Stimulated activated CD8-positive, alpha-beta memory T cell treated with anti-CD3 and anti-CD28 coated beads, Interleukin-7, amount 100 ng/mL, for 24 hours (primary cell): ENCODE measurements around the gene SLC15A1.

ENCODE experiments used
- DNase-seq: peaks from one replicate; pipeline ENCODE4 v3.0.0-alpha.2; 2020; ENCODE audit warnings: low read depth

Gene SLC15A1

GRCh38 chr13:98693756-98694155 lies 58.7 kb downstream of the SLC15A1 start:
- no peak for DNase-seq

DNA sequence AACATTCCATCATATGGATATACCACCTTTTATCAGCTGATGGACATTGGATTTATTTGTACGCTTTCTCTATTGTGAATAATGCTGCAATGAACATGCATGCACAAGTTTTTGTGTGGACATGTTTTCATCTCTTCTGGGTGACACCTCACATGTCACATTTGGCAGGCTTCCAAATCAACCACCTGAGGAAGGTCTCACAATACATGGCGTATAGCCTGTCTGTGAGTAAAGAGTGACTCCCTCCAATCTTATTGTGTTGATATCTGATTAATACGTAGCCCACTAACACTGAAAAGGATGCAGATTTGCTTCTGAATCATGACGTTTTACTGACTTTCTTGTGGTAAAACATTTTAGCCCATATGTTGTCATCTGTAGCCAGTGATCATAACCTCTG lies 61.1 kb downstream of the SLC15A1 start:
- no peak for DNase-seq

GRCh38 chr13:98690348-98691022 lies 62.0 kb downstream of the SLC15A1 start:
- no peak for DNase-seq

GRCh38 chr13:98689347-98689968 lies 63.0 kb downstream of the SLC15A1 start:
- DNase-seq = no peak

DNA sequence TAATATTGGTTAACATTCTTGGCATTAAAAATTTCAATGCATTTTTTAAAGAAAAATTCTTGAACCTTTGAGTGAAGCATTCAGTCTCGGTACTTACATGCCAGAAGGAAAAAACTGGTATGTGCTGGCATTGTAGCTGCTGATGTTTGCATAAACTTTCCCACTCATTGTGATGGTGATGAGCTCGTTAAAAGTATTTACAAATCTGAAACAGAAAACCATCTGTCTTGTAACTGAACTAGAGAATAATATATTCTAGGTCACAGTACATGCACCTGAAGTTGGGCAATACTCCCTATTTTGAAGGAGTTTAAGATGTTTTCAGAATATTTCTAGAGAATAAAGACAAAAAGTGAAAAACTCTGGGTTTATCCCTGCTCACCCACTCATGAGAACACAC lies 64.1 kb downstream of the SLC15A1 start:
- no peak for DNase-seq

DNA sequence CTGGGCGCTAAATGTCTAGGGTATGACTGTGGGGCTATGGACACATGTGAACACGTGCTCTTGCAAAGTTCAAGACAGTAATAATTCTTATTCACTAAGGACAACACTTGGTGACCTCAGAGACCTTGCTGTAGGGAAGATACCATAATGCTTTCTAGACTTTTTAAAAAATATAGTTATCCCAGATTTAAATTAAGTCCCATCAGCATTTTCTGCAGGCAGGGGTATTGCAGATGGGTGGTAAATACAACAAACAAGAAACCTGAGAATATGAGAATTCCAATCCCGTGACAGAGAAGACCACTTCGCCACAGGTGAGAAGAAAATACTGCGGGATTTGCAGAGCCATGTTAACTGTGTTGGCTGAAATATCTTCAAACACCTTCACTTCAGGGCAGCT lies 65.2 kb downstream of the SLC15A1 start:
- no peak for DNase-seq

DNA sequence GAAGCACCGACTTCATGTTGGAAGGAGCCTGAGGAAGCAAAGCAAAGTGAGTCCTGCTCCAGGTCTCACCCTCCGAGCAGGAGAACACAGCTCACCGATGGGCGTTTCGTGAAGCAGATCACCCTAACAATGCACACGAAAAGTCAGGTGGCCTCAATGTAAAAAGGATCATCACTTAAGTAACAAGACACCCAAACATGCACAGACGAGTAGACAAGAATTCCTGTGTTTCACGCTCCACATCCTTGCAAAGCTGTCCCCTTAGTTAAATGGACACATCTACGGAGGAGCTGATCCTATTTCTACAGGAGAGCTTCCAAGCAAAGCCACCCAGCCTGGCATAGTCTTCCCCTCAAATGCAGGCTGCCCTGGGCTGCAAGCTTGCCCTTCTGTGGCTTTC lies 66.2 kb downstream of the SLC15A1 start:
- DNase-seq = no peak

DNA sequence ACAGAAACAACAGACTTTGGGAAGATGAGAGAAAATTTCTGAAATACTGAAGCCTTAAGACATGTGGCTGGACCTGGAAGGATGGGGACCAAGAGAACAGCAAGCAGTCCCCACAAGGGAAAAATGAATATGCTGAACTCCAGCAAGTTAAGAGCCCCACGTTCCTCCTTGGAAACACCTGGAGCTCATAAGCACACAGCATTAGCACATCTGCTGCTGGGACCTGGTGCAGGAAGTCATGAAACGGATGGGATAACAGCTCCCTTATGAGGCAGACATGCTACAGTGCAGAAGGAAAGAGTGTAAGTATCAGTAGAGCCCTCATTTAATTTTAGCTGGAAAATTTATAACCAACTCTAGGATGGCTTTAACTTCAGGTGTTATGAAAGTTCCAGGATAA lies 67.3 kb downstream of the SLC15A1 start:
- no peak for DNase-seq

DNA sequence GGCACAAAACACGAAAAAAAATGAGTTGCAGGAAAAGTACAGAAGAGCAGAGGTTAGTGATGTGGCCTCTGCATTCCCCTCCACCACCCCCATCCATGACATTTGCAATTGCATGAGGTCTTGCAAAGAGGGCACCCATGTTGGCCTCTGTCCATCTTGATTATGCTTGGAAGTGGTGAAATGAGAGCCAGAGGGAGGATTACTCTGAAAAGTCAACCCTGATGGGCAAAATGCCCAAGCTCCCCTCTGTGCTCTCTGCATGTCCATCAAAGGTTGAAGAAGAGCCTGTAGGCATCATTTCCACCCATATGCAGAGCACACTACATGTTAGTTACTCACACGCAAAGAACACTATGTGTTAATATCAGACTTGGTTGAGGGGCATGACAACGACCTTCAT lies 71.4 kb downstream of the SLC15A1 start:
- DNase-seq = no peak

- DNase-seq = no peak
Measured at GRCh38 chr13:98678741-98679140, 73.7 kb downstream of the SLC15A1 start.

GRCh38 chr13:98677398-98677797 lies 75.1 kb downstream of the SLC15A1 start:
- DNase-seq = no peak

- DNase-seq = no peak
Measured at GRCh38 chr13:98676239-98676638, 76.2 kb downstream of the SLC15A1 start.

DNA sequence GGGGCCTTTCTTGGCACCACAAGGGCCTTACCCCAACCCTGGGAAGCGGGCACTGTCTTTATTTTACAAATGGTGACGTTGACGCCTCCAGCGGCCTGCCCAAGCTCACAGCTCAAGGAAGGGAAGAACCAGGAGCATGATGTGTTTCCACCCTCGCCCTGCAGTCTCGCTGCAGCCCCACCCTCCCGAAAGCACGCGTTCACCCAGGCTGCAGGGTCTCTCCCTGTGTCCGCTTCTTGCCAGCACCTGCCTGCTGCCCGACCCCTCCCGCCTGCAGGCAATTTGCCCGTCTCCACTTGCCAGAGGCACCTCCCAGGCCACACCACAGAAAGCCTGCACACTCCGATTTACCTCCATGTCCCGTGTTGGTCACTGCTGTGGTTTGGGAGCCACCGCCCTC lies 76.6 kb downstream of the SLC15A1 start:
- no peak for DNase-seq

DNA sequence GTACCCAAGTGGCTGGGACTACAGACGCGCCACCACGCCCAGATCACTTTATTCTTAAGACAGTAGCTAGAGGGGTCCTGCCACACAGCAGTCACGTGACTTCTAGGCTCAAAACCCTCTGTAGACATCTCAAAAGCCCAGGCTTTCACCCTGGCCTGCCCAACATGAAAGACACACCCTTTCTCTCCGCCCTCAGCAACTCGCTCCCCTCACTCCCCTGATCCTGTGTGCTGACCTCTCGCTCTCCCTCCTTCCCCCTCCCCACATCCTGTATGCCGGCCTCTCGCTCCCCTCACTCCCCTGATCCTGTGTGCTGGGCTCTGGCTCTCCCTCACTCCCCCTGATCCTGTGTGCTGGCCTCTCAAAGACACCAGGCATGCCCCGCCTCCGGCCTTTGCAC lies 77.4 kb downstream of the SLC15A1 start:
- no peak for DNase-seq

- DNase-seq = peak; percentile 5
Measured at GRCh38 chr13:98672947-98673613, 79.4 kb downstream of the SLC15A1 start.

DNA sequence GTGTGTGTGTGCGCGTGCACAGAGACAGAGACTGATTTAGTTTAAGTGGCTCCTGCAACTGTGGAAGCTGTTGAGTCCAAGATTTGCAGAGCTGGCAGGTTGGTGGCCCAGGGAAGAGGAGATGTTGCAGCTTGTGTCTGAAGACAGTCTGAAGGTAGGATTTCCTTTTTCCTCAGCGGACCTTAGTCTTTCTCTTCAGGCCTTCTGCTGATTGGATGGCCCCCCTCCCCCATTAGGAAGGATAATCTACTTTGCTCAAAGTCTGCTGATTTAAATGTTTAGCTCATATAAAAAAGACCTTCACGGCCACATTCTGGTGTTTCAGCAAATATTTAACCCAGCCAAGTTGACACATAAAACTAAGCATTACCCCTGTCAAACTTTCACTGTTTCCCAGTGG lies 84.3 kb downstream of the SLC15A1 start:
- DNase-seq = no peak

DNA sequence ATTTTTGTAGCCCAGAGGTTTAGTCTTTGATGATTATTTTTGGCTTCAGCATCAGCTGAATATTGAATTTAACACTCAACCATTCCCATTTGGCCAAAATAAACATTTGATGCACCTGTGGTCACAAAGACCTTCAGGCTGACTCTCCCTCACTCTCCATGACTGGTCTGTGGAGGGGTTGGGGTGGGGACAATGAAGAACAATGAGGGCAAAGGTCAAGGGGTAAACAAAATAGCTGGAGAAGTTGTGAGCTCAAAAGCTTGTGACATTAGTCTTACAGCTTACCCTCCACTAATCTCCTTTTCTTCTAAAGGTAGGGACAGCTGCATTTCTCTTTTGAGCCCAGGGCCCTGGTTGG lies 86.9 kb downstream of the SLC15A1 start:
- no peak for DNase-seq

GRCh38 chr13:98664924-98665637 lies 87.4 kb downstream of the SLC15A1 start:
- DNase-seq = no peak

DNA sequence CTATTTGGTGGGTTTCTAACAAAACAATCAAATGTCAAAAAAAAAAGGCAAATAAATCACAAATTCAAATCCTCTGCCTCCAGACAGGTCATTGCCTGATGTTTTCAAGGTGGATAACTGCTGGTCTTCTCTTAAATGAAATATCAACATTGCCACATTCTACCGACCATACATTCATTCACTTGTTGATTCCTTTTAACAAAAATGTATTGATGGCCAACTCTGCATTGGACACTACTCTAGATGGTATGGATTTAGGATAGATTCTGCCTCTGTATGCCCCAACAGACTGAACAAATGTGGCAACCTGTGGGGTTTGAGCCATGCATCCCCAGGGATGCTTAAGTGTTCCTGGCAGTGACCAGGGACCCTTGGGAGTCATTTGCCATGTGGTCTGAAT lies 88.0 kb downstream of the SLC15A1 start:
- no peak for DNase-seq

GRCh38 chr13:98664047-98664446 lies 88.4 kb downstream of the SLC15A1 start:
- DNase-seq = peak; percentile 26

GRCh38 chr13:98658131-98658530 lies 94.3 kb downstream of the SLC15A1 start:
- DNase-seq = no peak

DNA sequence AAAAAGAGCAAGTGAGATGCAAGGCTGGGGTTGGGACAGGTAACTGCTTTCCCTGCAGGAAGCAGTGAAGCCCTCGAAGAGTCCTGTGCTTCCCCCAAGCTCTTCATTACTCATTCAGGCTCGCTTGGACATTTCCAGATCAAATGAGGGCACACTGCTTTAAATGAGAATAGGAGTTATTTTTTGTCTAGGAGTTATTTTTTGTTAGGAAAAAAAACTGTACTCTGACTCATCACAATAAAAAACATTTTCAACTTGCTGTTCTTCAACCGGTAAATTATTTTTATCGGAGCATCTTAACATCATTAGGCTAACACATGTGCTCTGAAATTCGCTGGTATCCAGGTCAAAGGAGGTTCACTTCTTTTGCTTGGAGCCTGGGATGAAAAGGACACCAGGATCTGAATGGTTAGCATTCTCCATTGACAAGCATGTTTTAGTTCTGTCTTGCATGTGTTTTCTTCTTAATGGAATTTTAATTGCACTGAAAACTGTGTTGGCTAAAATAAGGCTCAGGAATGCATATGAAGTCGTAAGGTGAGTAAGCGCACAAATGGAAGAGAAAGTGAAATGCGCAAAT lies 94.9 kb downstream of the SLC15A1 start:
- DNase-seq = no peak

- no peak for DNase-seq
Measured at GRCh38 chr13:98656223-98656622, 96.2 kb downstream of the SLC15A1 start.
